Stimulated activated CD4-positive, alpha-beta T cell treated with anti-CD3 and anti-CD28 coated beads, TNF-alpha, amount 100 ng/mL, for 48 hours (primary cell): ENCODE data around the gene LTO1.
"Not testable (repeated sequence)": the region's sequence is repeated elsewhere in the genome, so short reads cannot be mapped to it uniquely, and the experiment has no call there.

Experiments used
- DNase-seq, 3 donors: peaks; one replicate each; pipeline ENCODE4 v3.0.0-alpha.2; 2020; ENCODE audit warnings: low read depth in 3 of 3

The LTO1 gene

DNA sequence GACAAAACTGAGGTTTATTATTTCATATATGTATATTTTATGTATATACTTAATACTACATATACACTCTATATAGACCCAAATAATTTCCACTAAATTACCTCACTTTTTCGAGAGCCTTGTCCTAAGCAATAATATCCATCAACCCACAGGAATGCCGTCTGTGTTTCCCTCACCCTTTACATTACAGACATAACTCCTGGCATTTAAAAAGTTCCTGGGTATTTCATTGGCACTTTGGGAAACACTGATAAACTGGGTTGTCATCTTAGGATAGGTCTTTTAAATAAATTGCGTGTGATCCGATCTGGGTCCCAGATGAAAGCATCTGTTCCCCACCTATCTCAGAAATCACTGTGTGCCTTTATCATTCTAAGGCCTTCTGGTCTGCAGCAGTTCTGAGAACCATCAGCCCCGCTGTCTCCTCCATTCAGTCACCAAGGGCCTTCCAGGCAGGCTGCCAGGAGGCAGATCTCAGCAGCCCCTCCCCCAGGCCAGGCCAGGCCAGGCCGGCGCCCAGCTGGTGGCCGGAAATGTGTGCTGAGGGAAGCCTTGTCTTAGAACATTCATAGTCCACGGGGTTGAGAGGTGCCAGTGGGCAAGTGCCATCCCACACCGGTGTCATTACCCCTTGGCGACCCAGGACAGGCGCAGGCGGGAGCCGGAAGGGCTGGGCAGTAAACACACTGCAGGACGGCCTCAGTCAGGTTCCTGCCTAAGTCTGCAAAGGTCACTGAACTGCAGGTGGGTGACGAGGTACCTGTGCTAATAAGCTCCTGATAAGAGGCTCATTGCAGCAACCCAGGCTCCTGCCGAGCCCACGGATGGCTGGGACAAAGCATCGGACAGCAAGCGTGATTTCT lies 25.4 kb upstream of the LTO1 start:
- no peak for DNase-seq

DNA sequence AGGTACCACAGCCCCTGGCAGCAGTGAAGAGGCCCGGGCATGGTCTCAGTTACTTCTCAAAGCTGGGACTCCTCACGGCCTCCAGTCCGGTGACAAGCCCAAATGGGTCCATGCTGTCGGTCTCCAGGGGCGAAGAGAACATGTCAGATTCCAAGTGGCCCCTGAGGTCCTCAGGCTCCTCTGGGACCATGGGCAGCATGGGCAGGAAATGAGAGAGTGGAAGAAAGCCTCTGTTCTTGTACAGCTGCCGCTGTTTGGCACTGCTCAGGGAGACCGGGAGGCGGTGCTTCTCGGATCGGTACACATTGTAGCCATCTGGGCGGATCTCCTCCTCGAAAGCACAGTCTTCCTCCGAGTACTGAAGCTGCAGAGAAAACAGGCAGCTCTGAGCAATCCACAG lies 24.1 kb upstream of the LTO1 start:
- no peak for DNase-seq

GRCh38 chr11:69698362-69698761 lies 23.2 kb upstream of the LTO1 start:
- no peak for DNase-seq

DNA sequence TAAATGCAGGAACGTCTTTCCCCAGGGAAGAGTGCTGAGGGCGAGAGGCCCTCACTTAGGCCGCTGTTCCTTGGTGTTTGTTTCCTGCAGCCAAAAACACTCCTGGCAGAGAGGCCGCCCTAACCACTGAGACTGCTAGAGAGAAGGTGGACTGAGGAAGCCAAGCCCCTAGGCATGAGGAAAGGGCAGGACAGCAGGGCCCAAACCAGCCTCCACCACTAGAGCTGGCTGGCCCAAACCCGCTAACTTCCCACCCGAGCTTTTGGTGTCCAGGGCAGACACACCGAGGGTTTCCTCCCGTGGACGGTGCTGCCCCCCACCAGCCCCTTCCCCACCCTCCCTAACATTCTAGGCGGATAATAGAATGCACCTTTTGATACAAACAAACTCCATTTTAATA lies 22.7 kb upstream of the LTO1 start:
- no peak for DNase-seq

GRCh38 chr11:69697469-69697843 lies 22.3 kb upstream of the LTO1 start:
- DNase-seq: no peak

- no peak for DNase-seq
Measured at GRCh38 chr11:69696749-69697468, 21.8 kb upstream of the LTO1 start.

GRCh38 chr11:69695995-69696394 lies 20.8 kb upstream of the LTO1 start:
- not testable (repeated sequence) for DNase-seq

GRCh38 chr11:69695581-69695980 lies 20.4 kb upstream of the LTO1 start:
- DNase-seq: no peak

GRCh38 chr11:69694781-69695180 lies 19.6 kb upstream of the LTO1 start:
- no peak for DNase-seq

DNA sequence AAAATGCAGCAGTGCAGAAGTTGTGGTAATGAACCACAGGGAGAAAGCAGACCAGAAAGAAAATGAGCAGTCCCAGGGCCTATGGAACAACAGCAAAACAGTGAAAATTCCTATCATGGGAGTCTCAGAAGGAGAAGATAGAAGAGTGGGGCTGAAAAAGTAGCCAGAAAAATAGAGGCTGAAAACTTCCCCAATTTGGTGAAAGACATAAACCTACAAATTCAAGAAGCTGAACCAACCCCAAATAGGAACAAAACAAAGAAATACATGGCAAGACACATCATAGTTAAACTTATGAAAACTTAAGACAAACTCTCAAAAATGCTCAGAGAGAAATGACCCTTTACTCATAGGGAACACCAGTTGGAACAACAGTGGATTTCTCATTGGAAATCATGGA lies 17.3 kb upstream of the LTO1 start:
- no peak for DNase-seq

DNA sequence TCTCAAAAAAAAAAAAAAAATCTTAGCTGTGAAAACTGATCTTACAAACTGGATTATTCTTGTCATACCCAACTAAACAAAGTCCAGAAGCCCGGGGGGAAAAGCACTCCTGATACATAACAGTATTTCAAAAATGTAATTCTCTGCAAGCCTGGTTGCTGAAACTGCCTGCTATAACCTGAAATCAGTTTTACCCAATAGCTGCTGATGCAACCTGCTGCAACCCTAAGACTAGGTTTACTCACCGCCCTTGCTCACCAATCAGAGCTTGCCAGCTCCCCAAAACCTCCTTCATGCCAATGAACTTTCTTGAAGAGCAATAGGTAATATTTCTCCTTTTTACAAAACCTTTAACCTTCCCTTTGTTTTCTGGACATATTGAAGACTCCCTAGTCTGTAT lies 16.3 kb upstream of the LTO1 start:
- no peak for DNase-seq

DNA sequence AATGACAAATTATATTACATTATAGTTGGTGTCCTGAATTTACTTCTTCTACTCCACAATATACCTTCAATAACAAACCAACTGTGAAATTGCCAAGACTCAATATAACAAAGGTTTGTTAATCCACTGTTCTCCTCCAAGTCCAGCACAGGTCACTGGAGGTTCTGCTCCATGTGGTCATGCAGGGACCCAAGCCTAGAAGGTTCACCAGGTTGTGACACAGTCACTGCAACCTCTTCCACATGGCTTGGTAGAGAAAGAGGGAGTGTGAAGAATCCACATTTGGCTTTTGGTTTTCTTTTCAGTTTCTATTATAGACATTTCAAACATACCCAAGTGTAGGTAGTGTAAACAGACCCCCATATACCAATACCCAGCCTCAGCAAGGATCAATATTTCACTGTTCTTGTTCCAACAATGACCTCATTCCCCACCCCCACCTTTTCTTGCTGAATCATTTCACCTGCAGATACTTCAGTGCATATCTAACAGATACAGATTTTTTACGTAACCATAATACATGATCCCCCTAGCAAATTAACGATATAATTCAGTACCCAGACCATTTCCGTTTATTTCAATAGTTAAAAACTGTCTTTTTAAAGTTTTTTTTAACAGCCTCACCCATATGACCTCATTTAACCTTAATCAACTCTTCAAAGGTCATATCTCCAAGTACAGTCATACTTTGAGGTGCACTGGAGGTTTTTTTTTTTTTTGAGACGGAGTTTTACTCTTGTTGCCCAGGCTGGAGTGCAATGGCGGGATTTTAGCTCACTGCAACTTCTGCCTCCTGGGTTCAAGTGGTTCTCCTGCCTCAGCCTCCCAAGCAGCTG lies 14.5 kb upstream of the LTO1 start:
- no peak for DNase-seq

GRCh38 chr11:69687969-69688771 lies 13.0 kb upstream of the LTO1 start:
- not testable (repeated sequence) for DNase-seq

DNA sequence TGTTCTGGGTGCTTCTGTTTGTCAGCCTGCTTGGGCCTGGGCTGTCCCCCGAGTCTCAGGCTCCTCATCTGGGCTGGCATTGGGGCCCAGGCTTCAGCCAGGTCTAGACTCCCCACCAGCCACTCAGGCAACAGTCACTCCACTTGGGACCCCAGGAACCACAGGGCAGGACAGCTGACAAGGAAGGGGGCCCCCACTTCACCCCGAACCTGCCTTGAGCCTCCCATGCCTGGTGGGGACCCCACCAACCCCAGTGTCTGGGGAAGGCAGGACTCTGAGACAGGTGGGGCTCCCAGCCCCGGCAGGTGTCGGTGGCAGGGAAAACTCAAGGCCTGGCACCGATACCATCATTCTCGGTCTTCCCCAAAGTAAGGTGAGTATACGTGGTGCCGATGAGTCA lies 11.7 kb upstream of the LTO1 start:
- DNase-seq: no peak

GRCh38 chr11:69686452-69686851 lies 11.3 kb upstream of the LTO1 start:
- no peak for DNase-seq

DNA sequence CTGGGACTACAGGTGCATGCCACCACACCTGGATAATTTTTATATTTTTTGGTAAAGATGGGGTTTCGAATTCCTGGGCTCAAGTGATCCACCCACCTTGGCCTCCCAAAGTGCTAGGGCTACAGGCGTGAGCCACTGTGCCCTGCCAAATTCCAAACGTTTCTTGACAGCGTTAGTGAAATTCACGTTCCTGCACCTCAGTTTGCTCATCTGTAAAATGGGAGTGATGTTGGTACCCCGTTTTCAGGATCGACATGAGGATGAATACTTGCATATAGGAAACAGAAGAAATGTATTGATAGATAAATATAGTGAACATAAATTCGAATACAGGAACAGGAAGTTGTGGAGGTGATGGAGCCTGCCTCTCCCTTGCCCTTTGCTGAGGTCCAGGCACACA lies 10.2 kb upstream of the LTO1 start:
- DNase-seq: no peak

GRCh38 chr11:69684651-69685050 lies 9.5 kb upstream of the LTO1 start:
- DNase-seq: no peak

DNA sequence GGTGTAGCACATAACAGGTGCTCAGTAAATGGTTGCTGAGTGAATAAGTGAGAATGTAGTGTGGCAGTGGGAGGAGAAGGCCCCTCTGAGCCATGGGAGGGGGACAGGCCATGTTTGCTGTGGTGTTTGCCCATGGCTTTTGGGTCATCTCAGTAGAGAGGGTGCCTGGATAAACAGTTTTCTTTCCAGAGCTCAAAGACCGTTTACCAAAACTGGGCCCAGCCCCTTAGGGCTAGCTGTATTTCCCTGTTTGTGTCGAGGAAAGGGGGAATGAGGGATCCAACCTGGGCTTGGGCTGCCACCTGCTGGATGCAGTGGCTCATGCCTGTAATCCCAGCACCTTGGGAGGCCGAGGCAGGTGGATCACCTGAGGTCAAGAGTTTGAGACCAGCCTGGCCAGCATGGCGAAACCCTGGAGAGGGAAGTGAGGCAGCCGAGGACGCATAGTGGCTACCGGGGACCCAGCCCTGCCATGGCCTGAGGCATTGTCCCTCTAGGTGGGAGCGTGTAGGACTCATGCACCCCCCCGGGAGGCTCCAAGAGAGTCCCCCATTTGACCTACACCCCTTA lies 8.7 kb upstream of the LTO1 start:
- DNase-seq: no peak

- DNase-seq: no peak
Measured at GRCh38 chr11:69682681-69683326, 7.7 kb upstream of the LTO1 start.

DNA sequence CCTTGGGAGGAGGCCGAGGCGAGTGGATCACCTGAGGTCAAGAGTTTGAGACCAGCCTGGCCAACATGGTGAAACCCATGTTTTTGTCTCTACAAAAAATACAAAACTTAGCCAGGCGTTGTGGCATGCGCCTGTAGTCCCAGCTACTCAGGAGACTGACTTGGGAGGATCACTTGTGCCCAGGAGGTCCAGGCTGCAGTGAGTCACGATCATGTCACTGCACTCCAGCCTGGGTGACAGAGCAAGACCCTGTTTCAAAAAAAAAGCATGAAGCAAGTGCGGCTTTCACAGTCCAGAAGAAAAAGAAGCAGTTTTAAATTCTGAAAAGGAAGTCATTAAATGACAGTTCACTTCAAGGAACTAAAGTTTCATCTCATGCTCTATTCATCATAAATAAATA lies 7.1 kb upstream of the LTO1 start:
- no peak for DNase-seq

GRCh38 chr11:69680688-69681087 lies 5.5 kb upstream of the LTO1 start:
- DNase-seq: no peak
